GM21717 (cell line): ENCODE measurements around the gene GALNT2.

Experiments
- ATAC-seq: cut with Tn5 transposase; IDR thresholded peaks from one replicate; pipeline ENCODE4 v1.9.1; 2021; ENCODE audit warnings: mild to moderate bottlenecking, moderate library complexity; ENCODE audit not compliant: unreplicated experiment

GALNT2 gene

DNA sequence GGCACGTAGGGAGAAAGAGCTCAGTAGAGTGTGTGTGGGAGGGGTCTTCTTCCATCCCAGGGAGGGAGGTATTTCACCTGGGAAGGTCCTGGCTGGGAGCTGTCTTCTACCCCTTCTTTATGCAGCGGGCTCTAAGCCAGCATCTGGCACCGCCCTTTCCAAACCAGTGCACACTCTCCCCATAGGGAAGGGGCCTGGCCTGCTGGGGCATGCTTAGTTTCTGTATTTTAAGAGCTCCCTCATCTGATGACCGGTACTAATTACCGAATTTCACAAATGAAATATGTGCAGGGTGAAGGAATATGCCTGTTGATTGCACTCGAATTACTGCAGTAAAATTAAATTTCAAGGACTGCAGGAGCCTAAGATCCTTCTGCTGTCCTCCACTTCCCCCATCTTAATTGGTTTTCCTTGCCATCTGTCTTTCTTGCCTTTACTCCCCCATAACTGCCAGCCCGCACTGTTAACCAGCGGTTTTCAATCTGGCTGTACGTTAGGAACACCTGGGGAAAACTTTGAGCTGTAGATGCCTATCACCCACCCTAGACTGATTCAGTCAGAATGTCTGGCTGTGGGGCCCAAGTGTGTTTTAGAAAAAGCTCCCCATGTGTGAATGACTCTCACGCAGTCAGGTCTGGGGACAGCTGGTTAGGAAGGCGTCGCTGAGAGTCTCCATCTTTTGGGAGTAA is 20.1 kb downstream of the GALNT2 start:
- no peak for ATAC-seq

DNA sequence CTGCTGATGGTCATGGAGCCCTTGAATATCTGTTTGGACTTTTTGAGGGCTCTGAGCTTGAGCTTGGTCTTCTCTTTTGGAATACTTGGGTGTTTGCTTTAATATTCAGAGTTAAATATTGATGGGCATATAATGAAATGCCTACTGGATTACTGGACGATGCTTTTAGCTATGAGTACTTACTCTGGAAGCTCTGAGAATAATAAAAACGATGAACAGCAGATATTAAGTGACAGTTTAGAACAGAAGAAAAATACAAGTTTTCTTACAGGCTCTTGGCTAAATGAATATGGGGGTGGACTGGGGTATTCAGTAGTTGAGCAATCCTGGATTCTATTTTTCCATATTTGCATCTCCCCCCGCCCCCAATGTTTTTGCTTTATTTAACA is 20.7 kb downstream of the GALNT2 start:
- no peak for ATAC-seq

DNA sequence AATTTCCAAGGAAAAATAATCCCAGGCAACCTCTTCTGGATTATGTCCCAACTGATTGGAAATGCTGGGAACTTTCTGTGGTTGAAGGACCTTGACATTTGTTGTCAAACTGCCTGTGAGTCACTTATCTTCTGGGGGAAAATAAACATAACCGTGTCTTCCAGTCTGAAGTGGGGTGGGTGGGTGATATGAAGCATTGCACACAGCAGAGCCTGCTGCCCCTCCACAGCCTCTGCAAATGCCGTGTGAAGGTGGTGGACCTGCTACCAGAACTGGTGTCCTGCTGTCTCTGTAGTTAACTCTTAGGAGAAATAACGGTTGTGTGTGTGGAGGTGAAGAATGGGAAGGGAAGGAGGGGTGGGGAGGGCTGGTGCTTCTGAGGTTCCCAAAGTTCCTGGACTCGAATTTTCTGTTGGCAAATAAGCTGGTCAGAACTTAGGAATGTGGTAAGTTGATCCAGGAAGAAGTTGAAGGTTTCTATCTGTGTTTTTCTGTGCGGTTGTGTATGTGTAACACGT is 23.2 kb downstream of the GALNT2 start:
- ATAC-seq, result no peak

DNA sequence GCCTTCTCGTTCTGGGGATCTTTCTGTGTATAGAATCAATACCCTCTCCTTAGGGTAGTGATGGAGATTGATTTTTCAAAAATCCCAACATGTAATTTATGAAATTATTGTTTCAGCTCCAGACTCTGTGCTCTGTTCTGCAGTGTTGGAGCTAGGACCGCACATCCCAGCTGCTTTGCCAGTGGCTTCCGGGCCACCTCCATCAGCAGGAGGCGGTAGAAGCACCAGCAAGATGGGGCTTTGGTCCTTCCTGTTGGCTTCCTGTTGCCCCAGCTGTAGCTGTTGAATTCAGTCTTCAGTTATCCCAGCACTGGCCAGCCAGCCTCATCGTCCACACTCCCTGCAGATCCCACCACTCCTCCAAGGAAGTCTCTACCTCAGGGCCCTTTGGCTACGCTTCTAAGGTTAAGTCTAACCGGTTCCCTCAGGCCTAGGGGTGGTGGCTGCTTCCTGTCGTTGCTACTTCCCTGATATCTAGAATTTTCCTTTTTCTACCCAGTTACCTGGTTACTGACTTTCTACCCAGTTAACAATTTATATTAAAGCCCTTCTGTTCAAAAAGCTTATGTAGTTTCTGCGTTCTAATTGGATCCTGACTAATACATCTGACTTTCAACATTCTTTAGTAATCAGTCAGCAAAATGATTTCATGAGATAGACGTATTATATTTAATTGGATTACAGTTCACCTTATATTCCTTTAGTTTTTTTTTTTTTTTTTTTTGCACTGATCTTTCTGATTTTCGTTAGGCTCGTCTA is 24.6 kb downstream of the GALNT2 start:
- ATAC-seq, result no peak

DNA sequence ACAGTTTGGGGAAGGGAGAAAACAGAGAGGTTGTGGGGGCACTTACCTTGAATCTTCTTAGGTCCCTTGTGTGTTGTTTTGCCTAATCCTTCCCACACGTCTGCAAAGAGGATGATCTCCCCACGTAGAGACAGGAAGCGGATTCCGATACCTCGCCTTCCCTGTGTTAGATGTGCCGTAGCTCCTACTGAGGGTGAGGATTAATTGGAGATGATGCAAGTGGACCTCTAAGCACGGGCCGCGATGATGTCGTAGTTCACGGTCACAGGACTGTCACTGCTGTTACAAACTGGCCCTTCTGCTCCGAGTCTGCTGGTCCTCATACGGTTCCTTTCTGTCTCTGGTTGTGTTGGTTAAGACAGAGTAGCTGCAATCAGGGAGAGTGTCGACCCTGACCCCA is 27.7 kb downstream of the GALNT2 start:
- no peak for ATAC-seq

DNA sequence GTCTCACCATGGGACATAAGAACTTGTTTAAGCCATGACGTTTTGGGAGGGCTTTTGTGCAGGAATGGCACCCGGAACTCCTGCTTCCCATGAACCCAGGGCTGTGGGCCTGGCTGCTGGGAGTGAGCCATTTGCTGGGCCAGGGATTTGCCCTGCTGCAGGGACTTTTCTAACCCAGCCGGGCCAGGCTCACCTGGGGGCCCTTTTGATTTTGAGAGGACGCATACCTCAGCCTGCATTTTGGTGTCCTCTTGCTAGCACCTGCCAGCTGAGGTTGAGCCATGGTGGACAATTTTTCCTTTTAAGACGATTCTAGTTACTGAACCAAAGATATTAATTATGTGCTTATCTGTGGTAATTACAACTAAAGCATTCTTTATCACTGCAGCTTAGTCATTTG is 28.9 kb downstream of the GALNT2 start:
- no peak for ATAC-seq

DNA sequence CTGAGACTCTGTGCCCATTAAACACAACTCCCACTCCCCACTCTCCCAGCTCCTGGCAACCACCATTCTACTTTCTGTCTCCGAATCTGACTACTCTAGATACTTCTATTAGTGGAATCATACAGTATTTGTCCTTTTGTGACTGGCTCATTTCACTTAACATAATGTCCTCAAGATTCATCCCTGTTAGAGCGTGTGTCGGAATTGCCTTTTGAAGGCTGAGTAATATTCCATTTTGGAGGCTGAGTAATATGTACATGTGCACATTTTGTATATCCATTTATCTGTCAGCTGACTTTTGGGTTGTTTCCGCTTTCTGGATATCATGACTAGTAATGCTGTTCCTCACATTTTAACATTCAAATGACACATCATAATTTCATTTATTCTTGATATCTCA is 30.3 kb downstream of the GALNT2 start:
- ATAC-seq, result no peak

DNA sequence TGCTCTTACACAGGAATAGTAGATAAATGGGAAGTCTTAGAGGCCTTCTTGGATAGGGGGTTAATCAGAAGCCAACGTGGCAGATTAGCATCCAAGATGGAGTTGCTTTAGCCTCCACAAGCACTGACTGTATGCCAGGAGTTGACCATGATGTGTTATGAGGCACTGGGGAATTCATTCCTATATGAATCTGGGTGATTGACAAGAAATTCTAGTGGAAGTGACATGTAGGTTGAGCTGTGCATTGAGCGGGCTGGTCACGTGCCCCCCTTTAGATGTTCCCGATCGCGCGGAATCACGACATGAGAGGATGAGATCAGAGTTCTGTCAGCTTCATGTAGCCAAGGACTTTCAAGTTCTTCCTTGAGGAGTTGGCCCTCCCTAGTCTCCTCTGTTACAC is 31.7 kb downstream of the GALNT2 start:
- ATAC-seq, result no peak

DNA sequence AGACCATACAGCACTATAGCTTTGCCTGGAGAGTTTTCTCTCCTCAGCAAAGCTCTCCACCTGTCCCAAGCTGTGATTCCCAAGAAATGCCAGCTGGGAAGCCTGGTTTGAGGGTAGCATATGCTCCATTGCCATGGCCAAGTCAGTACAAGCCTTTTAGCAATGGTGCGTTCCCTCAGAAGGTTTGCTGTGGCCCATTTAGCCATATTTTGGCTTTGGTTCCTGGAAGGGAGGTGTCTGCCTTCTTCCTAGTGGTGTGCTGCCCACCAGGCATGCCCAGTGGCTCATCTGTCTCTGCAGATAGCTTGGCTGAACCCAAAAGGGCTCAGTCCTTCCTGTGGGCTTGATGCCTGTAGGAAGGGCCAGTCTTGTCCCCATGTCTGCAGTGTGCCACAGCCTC is 32.4 kb downstream of the GALNT2 start:
- no peak for ATAC-seq

DNA sequence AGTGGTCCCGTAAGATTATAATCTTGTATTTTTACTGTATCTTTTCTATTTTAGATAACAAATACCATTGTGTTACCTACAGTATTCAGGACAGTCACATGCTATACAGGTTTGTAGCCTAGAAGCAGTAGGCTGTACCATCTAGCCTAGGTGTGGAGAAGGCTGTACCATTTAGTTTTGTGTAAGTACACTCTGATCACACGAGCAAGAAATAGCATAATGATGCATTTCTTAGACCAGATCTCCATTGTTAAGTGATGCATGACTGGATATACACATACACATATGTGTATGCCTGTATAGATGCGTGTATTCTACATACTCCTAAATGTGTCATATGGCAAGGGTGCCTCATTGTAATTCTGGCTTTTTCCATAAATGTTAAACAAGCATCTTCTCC is 33.9 kb downstream of the GALNT2 start:
- ATAC-seq, result no peak

DNA sequence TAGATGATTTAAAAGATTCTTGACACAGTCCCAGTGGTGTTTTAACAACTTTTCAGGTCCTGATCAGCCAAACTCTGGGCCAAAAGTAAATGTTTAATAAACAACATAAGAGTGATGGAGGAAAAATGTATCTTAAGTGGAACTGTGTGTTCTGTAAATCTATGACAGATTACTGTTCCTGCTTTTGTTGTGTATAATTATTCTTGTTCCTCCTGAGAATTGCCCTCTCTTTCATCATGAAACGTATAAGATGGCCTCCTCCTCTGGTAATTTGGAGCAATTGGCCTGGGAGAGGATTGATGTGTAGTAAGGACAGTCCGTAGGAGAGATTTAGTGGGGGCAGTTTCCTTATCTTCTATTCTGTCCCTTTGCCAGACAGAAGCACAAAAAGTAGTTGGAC is 34.5 kb downstream of the GALNT2 start:
- ATAC-seq, result no peak

DNA sequence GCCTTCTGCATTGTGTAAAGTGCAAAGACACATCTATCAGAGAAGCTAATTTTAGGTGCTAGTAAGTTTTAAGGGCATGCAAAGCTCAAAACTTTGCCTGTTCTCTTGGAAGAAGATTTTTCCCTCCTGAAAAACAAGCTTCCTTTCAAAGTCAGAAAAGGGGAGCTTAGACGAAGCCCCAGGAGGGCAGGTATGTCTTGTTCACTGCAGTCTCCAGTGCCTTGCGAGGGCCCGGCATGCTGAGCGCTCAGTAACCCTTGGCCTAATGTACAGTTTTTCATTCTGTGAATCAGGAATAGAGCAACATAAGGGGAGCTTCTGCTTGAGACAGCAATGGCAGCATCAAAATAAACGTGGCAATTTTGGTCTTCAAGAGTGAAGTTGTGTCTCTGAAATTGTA is 35.0 kb downstream of the GALNT2 start:
- ATAC-seq, result no peak

DNA sequence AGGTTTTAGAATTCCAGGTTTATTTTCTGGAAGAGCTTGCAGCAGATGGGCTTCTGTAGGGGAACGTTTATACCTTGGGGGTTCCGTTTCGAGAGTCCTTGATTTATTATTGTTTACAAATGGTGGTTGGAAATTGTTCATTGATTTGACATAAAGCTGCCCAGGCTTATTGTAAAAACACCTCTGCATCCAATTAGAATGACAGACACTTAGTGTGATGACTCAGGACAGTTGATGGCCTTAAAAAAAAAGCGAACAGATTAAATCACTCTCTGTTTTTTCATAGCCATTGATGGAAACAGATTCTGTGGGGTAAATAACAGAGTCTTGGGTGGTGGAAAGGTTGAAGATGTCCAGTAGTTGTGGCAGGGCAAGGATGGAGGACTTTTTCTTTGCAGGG is 35.4 kb downstream of the GALNT2 start:
- ATAC-seq, result no peak

DNA sequence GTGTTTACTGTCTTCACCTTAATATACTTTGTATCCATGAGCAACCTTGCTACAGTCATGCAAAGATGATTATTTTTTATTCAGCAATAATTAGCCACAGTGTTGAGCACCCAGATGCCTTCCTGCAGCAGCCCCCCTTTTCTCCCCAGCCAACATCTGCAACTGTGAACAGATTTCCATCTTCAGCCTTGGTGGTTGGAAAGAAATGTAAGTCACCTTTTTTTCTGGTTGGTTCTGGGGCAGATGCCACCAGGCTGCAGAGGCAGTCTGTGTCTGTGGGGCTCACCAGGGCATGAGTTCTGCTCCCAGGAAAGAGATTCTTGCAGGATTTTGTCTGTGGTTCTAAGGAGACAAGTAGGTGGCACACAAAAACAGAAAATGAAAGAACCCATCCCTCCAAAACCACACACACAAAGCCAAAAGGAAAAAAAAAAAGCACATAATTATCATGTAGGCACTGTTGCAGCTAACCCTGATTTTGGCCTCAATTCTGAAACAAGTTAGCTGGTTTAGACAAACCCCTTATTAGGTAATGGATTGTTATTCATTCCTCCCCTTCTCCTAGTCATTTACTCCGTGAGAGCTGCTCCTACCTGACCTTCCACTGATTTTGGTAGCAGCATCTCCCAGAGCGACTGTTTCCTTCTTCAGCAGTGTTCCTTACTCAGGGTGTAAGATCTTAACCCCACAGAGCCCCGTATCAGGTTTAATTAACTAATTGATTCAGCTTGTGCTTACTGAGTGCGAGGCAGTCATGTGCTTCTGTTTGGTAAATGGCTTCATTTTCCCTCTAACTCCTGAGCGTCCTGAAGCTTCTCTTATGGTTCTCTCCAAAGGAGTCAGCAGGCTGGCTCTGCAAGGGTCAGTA is 36.5 kb downstream of the GALNT2 start:
- ATAC-seq, result no peak

DNA sequence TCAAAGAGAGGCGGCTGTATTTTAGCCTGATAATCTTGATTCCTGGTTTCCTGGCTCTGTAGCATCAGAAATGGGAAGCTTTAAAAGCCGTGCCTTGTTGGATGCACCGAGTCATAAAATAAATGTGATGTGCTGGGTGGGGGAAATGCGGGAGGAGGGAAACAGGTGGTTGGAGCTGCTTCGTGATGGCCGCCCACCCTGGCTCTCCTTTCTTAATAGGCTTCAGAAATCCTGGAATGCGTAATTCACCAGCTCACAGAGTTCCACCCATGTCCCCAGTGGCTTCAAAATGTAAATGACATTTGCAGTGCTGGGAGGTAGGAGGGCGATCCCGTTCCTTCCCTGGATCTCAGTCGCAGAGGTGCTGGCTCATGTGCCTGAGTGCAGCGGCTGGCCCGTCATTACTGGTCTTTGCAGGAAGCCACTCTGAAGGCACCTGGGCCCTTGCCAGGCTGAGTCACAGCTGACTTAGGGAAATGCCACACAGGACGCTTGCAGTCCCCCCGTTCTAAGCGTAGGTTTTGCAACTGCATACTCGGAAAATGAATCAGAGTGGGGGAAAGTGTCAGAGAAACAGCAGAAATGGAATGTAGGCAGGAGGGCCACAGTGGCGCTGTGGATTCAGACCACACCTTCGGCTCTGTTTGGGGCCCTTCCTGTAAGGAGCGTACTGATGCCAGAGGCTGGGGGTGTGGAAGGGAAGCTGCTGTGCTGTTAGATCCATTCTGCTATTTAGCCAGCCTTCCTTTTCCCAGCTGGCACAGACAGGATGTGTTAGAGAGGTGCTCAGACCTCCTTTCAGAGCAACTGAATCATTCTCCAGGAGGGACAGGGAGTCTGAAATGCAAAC is 37.6 kb downstream of the GALNT2 start:
- ATAC-seq, result peak; percentile 62

DNA sequence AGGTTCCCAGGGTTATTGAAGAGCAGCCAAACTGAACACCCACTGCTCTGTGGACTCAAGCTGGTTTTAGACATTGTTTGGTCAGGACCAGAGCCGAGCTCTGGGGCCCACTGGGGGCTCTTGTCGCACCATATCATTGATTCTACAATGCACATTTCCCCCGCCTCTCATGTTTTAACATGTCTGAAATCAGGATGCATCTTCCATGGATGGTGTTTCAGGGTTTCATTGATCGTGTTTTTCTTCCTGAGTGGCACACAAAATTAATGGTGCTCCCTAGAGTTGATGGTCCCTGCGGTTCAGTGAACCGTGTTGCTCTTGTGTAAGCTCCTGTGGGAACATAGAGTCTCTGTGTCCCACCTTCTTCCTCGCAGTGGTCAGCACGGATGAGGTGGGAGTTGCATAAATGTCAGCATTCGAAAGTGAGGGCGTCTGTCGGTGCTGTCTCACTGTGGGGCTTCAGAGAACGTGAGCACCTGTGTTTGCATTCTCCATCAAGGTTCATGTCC is 38.3 kb downstream of the GALNT2 start:
- ATAC-seq, result no peak

DNA sequence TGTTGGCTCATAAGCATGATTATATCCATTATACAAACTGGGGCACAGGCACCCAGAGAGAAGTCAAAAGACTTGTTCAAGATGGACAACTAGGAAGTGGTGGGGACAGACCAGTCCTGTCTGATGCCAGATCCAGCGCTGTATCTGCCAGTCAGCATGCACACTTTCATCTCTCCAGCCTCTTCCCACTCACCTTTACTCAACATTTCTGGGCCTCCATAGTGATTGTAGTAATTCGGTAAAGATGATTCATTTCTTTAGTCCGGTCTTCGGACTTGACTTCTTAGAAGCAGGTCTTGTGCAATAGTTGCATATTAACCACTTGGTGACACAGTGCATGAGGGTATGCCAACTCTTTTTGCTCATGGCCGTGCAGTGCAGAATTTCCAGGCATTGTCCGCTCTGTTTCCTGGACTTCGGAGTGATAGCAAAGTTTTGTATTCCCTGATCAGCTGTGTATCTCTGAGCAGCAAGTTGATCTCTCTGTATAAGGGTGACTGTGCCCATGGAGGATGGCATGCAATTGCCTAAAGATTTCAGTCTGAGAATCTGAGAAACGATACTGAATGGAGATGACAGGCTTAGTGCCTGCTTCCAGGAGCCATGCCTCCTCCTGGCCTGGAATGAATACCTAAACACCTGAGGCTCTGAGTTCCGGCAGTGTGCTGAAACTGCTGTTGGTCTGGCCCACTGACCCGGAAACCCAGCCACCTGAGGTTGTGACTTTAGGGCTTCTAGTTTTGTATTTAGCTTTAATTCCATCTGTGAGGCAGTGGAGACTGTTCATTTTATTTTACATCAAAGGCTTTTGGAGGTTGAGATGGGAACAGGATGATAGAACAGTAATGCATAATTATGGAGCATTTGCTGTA is 39.0 kb downstream of the GALNT2 start:
- ATAC-seq, result peak; percentile 24

DNA sequence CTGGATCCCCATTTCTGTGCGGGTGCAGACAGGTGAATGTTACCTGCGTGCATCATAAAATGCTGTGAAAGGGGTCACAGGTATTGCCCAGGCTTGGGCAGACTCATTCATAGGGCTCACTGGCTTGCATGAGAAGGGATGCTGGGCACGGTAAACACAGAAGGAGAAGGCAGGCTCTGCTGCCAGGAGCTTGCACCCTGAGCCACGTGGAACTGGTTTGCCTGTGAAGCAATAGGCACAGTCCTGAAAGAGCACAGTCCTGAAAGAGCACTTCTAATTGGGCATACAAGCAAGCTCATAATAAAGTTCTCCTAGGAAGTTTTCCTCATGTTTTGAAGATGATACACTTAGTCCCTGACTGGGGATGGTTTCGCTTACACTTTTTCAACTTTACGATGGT is 40.9 kb downstream of the GALNT2 start:
- ATAC-seq, result no peak

DNA sequence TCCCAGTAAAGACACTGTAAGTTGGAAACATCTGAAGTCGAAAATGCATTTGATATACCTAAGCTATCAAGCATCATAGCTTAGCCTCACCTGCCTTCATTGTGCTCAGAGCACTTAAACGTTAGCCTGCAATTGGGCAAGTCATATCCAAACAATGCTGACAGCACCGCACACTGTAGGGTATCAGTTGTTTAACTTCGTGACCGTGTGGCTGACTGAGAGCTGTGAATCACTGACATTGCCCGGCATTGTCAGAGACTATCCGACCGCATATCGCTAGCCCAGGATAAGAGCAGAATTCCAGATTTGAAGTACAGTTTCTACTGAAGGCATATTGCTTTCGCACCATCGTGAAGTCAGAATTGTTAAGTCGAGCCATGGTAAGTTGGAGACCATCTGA is 41.5 kb downstream of the GALNT2 start:
- ATAC-seq, result no peak
